NCI-H510A treated with DMSO at 0.1 percent for 48 hours (cell line): ENCODE results near the gene CRTC3.

Experiments used
- DNase-seq: peaks from one replicate; lab custom pipeline; 2025; lab: John Stamatoyannopoulos, UW

The CRTC3 gene

DNA sequence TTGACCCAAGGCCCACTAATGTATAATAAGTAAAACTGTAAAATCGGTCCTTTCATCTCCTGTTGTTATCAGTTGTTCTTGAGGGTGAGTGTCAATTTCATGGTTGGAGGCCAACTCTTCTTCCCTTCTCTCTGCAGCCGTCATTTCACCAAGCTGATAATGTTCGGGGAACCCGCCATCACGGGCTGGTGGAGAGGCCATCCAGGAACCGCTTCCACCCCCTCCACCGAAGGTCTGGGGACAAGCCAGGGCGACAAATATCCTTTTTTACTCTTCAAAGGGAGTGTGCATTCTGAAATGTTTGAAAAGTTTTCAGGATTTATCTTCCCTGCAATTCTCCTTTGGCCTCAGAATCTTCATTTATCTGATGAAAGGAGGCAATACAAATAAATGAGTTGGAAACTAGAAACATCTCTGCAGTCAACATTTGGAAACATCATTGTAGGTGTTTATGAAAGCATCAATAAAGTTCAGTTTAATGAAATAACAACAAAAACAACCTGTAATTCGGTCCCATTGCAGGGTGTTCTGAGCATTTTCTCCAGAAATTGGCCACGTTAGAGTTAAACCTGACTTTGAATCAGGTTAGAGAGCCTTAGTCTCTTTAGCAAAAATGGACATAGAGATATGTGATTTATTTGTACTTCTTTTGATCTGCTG, 63.9 kb downstream of the CRTC3 start:
- DNase-seq, result no peak

DNA sequence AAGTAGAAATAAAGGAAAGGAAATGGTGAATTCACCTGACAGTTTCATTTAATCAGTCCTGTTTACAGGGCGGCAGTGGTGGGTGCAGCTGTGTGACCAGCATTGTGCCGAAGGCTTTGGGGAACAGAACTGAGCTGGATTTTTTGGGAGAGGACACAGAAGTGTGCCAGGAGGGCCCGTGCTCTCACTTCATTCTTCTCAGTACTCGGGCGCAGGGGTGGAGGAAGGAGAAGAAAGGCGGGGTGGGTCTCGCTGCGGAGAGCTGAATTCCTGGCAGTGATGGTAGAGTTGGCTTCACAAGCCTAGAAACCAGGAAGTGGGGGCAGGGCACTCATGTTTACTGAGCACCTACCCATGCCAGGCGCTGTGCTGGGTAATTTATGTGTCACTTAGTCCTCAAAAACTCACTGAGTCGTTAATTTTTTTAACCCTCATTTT, 64.6 kb downstream of the CRTC3 start:
- peak; percentile 79 for DNase-seq

DNA sequence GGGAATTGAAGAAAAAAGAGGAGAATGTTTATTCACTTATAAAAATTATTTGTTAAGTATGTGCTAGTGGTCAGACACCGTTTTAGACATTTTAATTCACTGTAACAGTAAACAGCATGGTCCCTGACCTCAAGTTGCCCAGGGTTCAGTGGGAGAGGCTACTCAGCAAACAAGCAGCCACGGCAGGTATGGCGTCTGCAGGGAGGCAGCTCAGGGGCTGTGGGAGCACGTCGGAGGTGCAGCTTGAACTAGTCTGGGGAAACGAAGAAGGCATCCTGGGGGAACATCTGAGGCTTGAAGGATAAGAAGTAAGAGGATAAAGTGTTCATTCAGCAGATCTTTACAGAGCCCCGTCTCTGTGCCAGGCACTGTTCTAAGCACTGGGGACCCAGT, 66.0 kb downstream of the CRTC3 start:
- no peak for DNase-seq

GRCh38 chr15:90596943-90597342, 67.2 kb downstream of the CRTC3 start:
- no peak for DNase-seq

DNA sequence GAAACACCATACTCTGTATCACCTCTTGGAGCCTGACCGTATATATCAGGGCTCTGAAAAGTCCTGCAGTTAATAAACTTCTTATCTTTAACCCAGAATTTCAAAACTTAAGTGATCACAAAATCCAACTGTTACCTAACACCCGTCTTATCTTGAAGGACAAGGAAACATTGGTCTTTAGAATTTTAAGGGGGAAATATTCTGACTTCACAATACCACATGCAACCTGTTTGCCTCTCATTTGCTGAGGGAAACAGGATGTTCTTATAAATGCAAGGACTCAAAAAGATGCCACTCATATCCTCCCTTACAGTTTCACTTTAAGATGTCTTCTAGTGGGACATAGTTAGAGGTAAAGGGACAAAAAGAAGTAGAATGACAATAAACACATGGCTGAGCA, 67.9 kb downstream of the CRTC3 start:
- DNase-seq, result no peak

GRCh38 chr15:90598031-90598577, 68.4 kb downstream of the CRTC3 start:
- no peak for DNase-seq

- no peak for DNase-seq
Observed at GRCh38 chr15:90598679-90599078, 69.0 kb downstream of the CRTC3 start.

DNA sequence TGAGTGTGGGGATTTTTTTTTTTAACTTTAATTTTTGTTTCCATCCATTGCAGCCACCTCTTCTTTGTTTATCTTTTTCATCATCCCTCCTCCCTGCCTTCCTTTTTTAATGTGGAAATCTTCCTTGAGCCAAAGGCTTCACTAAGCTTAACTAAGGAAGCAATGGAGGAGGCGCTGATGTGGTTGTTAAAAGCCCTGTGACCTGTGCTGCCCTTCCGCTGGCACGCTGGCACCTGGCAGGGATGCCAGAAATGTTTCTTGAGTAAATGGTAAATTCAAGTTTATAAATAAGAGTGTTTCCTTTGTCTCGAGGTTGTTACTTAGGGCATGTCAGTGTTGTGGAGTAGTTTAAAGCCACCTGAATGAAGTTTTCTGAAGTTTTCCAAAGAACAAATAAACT, 69.4 kb downstream of the CRTC3 start:
- DNase-seq, result no peak

GRCh38 chr15:90599644-90600043, 69.9 kb downstream of the CRTC3 start:
- DNase-seq, result no peak

DNA sequence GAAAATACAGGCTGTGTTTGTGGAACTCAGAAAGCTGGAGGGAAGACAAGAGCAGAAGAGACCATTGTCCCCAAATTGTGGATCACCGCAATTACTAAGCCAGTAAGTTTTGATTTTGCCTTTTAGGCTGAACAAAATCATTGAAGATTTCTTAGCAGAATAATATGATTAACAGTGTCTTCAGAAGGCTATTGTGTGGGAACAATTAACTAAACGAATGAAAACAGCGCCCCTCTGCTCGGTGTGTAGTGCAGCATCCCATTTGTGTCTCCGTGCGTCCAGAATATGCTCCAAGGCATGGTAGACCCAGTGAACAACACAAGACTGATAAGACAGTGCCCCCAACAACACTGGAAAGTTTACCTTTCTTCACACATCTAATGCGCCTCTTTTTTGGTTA, 71.2 kb downstream of the CRTC3 start:
- no peak for DNase-seq

GRCh38 chr15:90603893-90604292, 74.2 kb downstream of the CRTC3 start:
- DNase-seq, result no peak

- no peak for DNase-seq
Observed at GRCh38 chr15:90606641-90607040, 76.9 kb downstream of the CRTC3 start.

DNA sequence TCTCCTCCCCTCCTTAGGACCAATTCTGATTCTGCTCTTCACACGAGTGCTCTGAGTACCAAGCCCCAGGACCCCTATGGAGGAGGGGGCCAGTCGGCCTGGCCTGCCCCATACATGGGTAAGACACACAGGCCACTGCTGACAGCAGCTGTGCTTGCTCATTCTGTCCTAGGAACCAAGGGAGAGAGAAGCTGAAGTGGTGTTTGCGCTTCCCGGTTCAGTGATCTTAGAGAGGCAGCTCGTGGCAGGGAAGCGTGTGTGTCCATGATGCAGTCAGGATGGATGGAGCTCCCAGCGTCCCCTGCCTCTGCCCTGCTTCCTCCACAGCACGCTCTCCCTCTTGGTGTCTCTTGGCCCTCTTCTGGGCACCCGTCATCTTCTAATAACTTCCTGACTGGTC, 77.6 kb downstream of the CRTC3 start:
- DNase-seq, result peak; percentile 94

- DNase-seq, result no peak
Observed at GRCh38 chr15:90609242-90610180, 79.8 kb downstream of the CRTC3 start.

DNA sequence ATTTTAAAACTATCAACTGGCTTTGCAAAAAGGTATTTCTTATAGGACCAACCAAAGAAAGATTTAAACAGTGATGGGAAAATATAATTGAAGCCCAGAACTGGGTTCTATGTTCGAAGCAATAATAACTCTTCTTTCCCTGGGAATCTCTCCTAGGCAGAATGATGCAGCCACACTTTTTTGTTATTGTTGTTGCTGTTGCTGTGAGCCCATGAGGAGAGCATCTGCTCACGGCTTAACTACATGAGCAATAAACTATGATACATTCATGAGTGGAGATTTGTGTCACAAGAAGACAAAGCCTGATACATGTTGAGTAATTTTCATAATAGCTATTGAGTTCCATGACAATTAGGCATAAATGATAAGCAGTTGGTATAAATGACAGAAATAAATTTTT, 80.5 kb downstream of the CRTC3 start:
- no peak for DNase-seq

GRCh38 chr15:90611157-90611556, 81.4 kb downstream of the CRTC3 start:
- DNase-seq, result no peak

DNA sequence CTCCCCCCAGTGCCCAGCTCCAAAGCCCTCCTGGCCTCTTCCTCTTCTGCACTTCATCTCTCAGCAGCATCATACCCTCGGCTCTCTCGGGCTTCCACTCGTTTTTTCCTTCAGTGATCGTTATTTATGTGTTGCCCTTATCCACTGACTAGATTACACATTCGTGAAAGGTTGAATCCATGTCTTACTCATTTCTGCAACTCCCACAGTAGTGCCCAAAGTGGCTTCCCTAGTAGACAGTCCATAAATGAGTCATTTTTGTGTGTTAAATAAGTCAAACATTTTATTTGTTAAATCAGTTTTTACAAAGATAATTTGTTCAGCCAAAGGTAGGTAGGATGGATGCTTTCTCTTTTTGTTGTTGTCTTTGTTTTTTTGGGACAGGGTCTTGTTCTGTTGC, 87.4 kb downstream of the CRTC3 start:
- no peak for DNase-seq

GRCh38 chr15:90617668-90618097, 88.0 kb downstream of the CRTC3 start:
- no peak for DNase-seq

- peak; percentile 67 for DNase-seq
Observed at GRCh38 chr15:90618330-90619125, 88.8 kb downstream of the CRTC3 start.

DNA sequence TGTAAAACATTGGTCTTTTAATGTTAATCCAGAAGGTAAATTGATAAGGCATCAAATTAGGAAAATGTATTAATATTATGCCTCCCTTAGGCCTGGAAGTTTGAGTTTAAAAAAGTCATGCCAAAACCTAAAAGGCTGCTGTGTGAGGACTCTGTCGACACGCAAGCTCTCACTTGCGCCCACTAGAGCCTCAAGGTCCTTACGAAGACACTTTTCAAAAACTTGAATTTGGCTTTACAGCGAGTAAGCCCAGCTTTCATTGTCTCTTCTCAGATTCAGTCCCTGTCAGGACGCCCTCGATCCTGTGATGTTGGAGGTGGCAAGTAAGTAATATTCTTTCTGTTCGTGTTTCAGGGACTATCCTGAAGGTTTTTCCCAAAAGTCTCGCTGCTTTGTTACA, 89.7 kb downstream of the CRTC3 start:
- no peak for DNase-seq

DNA sequence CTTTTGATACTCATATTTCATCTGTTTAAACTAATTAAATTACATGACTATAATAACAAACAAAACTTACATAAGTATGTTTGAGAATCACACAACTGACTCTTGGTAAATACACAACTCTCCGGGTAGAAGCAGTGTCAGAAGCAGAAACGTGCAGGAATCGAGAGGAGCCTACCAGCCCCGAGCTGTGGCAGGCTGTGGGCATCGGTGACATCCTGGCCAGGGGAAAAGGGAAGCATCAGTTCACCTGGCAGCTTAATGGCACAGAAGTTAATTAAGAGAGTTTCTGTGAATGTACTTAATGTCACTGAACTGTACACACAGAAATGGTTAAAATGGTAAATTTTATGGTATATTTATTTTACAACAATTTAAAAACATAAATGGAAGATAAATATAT, 90.2 kb downstream of the CRTC3 start:
- no peak for DNase-seq

GRCh38 chr15:90620379-90621067, 90.8 kb downstream of the CRTC3 start:
- DNase-seq, result no peak
